Hematopoietic multipotent progenitor cell (in vitro differentiated cells): ENCODE results near the gene LBHD1. TPM values are rescaled to one million over a fixed set of nuclear protein-coding genes. Genes with fewer than 3 reads are reported as not detected.
A peak's percentile ranks its signal among the peaks of the same experiment; 100 is the strongest.
"Not testable (repeated sequence)": the region's sequence is repeated elsewhere in the genome, so short reads cannot be mapped to it uniquely, and the experiment has no call there.

Experiments
- DNase-seq, 3 donors: peaks; one replicate each; pipeline ENCODE4 v3.0.0-alpha.2; 2011 to 2015; ENCODE audit warnings: low read depth in 2 of 3, low spot score in 2 of 3
- small RNA-seq: library from RNA; depleted of rRNA; stranded (forward); fragments of <200 nt; gene quantifications from one replicate; pipeline ENCODE3, GENCODE V24; 2012
- total RNA-seq: library from RNA; depleted of rRNA; stranded (reverse); fragments of >200 nt; gene quantifications from one replicate; pipeline ENCODE4 v1.2.3, GENCODE V29; 2012

LBHD1 gene
- total RNA-seq, 1 donor = 6.5 TPM

GRCh38 chr11:62621567-62622470 lies 50.2 kb downstream of the LBHD1 start, which contains the start of gene B3GAT3:
Gene B3GAT3 (minus strand): TSS chr11:62621986. CDS start chr11:62621947, 39 bp downstream.
- DNase-seq = peak; percentile 94 to 97 (median 94)

DNA sequence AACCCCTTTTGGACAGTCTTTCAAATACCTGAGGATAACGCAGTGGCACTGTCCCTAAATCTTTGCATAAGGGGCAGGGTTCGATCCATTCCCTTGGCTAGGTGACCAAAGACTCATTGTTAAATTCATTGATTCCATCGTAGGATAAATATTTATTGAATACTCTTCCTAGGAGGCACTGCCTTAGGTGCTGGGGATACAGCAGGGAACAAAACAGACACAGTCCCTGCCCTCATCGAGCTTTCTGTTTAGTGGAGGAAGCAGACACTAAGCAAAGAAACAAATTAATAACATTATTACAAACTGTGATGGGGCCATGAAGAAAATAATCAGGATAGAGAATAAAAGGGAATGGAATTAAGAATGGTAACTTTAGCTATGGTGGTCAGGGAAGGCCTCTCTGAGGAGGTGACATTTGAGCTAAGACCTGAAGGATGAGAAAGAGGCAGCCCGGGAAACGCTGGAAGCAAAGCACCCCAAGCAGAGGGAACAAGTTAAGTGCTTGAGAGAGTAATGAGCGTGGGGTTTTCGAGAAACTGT lies 51.0 kb downstream of the LBHD1 start:
- DNase-seq = no peak

GRCh38 chr11:62616957-62617356 lies 55.1 kb downstream of the LBHD1 start:
- not testable (repeated sequence) for DNase-seq

DNA sequence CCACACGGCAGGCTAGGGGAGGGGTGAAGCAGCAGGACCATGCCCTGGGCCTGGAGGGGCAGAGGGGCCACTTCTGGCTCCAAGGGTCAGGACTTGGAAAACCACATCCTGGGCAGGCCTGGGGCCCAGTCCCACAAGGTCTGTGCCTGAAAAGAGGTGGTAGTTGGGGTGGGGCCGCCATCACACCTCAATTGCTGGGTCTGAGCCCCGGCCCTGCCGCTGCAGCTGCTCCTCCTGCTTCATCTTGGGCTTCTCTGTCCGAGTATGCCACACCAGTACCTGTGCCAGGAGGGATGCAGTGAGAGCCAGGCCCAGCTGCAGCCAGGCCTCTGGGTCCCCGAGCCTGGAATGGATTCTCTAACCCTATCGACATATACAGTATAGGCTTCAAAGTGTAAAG lies 56.5 kb downstream of the LBHD1 start:
- no peak for DNase-seq

DNA sequence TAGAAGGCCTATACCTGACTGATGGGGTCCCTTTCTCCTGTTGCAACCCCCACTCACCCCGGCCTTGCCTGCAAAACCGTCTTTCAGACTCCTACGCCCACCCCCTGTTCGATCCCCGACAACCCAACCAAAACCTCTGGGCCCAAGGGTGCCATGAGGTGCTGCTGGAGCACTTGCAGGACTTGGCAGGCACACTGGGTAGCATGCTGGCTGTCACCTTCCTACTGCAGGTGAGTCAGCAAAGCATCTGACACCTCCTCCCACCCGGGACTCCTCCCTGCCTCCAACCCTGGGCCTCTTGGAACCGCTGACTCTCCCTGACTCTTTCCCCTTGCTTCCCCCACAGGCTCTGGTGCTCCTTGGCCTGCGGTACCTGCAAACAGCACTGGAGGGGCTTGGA lies 57.8 kb downstream of the LBHD1 start:
- DNase-seq = no peak

DNA sequence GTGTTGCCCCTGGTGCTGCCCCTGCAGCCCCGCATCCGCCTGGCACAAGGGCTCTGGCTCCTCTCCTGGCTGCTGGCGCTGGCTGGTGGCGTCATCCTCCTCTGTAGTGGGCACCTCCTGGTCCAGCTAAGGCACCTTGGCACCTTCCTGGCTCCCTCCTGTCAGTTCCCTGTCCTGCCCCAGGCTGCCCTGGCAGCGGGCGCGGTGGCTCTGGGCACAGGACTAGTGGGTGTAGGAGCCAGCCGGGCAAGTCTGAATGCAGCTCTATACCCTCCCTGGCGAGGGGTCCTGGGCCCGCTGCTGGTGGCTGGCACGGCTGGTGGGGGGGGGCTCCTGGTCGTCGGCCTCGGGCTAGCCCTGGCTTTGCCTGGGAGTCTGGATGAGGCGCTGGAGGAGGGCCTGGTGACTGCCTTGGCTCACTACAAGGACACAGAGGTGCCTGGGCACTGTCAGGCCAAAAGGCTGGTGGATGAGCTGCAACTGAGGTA lies 58.7 kb downstream of the LBHD1 start:
- no peak for DNase-seq

Small RNAs within 50 kb of the gene (small RNA-seq; reads per million reads assigned to genes)
- not detected for gene SNORA57

Other genes starting within 250 kb of the LBHD1 start
- gene AHNAK, start 125.5 kb downstream of the LBHD1 start, total RNA-seq = 250 TPM
- 3,462 TPM for gene EEF1G, start 98.4 kb downstream of the LBHD1 start, total RNA-seq
- gene TUT1, start 80.7 kb downstream of the LBHD1 start, total RNA-seq = 11.6 TPM
- gene MTA2, start 70.4 kb downstream of the LBHD1 start, total RNA-seq = 142 TPM
- gene EML3, start 59.5 kb downstream of the LBHD1 start, total RNA-seq = 38.0 TPM
- gene ROM1, start 59.0 kb downstream of the LBHD1 start, total RNA-seq = 2.7 TPM
- gene B3GAT3, start 50.3 kb downstream of the LBHD1 start, total RNA-seq = 36.4 TPM
- 215 TPM for gene GANAB, start 25.7 kb downstream of the LBHD1 start, total RNA-seq
- gene INTS5, start 19.0 kb downstream of the LBHD1 start, total RNA-seq = 33.7 TPM
- gene C11orf98, start 7.1 kb downstream of the LBHD1 start, total RNA-seq = 15.3 TPM
- gene CSKMT, start 7.0 kb downstream of the LBHD1 start, total RNA-seq = 51.7 TPM
- gene UQCC3, start 594 bp downstream of the LBHD1 start, total RNA-seq = 7.3 TPM
- gene UBXN1, start 6.8 kb upstream of the LBHD1 start, total RNA-seq = 141 TPM
- gene LRRN4CL, start 17.3 kb upstream of the LBHD1 start, total RNA-seq = 0.27 TPM
- gene BSCL2, start 35.2 kb upstream of the LBHD1 start, total RNA-seq = 66.5 TPM
- not detected for gene GNG3, start 35.4 kb upstream of the LBHD1 start, total RNA-seq
- gene HNRNPUL2, start 55.2 kb upstream of the LBHD1 start, total RNA-seq = 7.5 TPM
- 30.4 TPM for gene TTC9C, start 56.2 kb upstream of the LBHD1 start, total RNA-seq
- gene ZBTB3, start 81.9 kb upstream of the LBHD1 start, total RNA-seq = 17.5 TPM
- 81.3 TPM for gene POLR2G, start 89.3 kb upstream of the LBHD1 start, total RNA-seq
- 25.0 TPM for gene TAF6L, start 99.1 kb upstream of the LBHD1 start, total RNA-seq
- gene TMEM179B, start 115.1 kb upstream of the LBHD1 start, total RNA-seq = 49.3 TPM
- gene TMEM223, start 119.7 kb upstream of the LBHD1 start, total RNA-seq = 31.2 TPM
- 62.2 TPM for gene NXF1, start 133.2 kb upstream of the LBHD1 start, total RNA-seq
- 56.3 TPM for gene STX5, start 159.8 kb upstream of the LBHD1 start, total RNA-seq
- not detected for gene TEX54, start 160.6 kb upstream of the LBHD1 start, total RNA-seq
- 74.3 TPM for gene WDR74, start 167.3 kb upstream of the LBHD1 start, total RNA-seq
- gene SLC3A2, start 208.6 kb upstream of the LBHD1 start, total RNA-seq = 116 TPM
- gene CHRM1, start 249.1 kb upstream of the LBHD1 start, total RNA-seq = under 0.01 TPM